DMS153 treated with DMSO at 0.1 percent for 48 hours (cell line): ENCODE measurements around the gene HOXA10.
A peak's percentile ranks its signal among the peaks of the same experiment; 100 is the strongest.

Experiments
- DNase-seq: peaks from one replicate; lab custom pipeline; 2025; ENCODE audit not compliant: unreplicated experiment; lab: John Stamatoyannopoulos, UW

Gene HOXA10

GRCh38 chr7:27180431-27181420 is 6.6 kb upstream of the HOXA10 start:
- no peak for DNase-seq

- peak; percentile 41 for DNase-seq
Measured at GRCh38 chr7:27179503-27180430, 5.6 kb upstream of the HOXA10 start.

DNA sequence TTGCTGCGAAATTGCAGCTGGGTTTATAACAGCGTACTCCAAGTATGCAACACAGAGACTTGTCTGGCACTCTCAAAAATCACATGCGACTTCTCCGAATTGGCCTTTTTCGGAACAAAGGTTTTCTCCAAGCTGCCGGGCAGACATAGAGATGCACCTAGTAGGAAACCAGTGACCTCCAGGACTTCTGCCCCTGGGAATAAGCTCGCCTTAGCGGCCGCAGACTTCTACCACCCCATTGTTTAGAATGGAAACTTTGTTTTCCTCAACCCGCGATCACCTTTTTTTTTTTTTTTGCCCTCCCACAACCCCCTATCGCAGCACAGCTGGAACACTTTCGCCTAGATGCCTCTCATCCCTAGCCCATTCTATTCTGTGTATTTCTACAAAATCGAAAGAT is 4.9 kb upstream of the HOXA10 start:
- DNase-seq, result no peak

- DNase-seq, result no peak
Measured at GRCh38 chr7:27178366-27178765, 4.2 kb upstream of the HOXA10 start.

GRCh38 chr7:27177795-27178320 is 3.7 kb upstream of the HOXA10 start:
- no peak for DNase-seq

- DNase-seq, result no peak
Measured at GRCh38 chr7:27176962-27177794, 3.1 kb upstream of the HOXA10 start.

DNA sequence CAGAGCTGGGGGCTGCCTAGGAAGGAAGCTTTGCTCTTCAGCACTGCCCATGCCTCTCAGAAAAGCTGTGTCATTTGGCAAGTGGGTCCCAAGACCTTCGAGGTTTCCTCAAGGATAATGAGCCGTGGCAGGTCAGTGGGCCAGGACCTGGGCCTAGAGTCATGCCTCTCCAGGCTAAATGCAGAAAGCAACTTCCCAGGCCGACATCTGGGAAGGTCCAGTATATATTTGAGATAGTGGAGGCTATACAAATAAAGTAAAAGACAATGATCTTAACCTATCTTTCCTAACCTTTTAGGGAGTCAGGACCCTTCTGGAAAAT is 2.4 kb upstream of the HOXA10 start:
- no peak for DNase-seq

DNA sequence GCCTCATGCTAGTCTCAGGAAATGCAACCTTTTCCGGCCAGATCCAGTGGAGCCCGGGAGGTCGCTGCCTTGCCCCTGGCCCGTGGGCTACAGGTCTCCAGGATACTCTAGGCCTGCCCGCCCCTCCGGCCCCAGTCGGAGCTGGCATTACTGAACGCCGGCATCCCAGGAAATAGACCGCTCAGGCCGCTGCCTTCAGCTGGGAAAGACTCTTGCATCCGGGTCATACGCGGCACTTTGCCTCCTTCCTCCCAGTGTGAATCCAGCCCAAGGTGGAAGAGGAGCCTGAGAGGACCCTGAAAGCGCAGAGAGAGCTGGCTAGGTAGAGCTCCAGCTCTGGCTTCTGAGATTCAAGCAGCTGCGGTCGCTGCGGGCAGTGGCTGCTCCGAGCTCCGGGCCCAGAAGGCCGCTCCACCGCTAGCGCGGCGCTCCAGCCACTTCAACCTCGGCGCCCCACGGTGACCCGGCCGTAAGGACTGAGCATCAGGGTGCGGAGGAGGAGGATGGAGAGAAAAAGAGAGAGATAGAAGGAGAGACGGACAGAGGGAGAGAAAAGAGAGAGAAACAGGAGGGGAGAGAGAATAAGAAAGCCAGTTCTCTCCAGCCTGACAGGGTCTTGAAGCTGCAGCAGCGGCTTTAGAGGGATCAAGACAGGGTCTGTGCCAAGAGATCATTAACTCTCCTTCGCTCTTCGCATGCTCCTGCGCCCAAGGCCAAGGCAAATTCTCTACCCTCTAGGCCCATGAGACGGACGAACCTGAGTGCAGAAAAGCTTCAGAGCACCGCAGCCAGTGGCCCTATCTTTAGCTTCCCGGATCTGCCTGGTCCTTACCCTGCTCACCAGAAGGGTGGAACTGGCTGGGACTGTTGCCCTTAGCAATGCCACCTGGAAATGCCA is 1.8 kb upstream of the HOXA10 start:
- no peak for DNase-seq

GRCh38 chr7:27174874-27175625 is 930 bp upstream of the HOXA10 start:
- no peak for DNase-seq

- peak; percentile 59 for DNase-seq
Measured at GRCh38 chr7:27173511-27173955, 587 bp downstream of the HOXA10 start.

DNA sequence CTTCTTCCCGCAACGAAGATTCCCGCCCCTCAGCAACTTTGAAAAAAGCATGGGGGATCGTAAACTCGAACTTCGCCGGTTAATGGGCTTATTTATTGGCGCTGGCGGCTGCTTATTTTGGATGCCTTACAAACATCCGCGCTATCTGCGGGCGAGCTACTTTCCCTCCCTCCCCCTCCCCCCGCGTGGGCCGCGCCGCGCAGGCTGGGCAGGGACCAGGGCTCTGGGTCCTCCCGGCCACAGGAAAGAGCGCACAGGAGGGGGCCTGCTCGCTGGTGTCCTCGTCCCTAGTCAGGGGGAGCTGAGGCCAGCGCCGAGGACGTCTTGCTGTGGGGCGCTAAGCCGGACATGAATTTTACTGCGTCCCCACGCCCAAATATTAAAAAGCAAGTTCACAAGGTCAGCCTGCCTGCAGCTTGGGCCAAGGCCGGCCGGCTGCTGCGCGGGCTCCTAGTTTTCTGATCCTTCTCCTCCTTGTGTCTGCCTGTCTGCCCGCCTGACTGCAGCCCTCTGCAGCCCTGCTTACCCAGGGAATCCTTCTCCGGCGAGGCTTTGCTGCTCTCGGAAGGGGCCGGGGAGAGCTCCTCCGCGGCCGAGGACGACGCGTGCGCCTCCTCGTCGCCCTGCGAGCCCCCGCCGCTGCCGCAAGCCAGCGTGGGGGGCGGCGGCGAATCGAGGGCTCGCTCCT is 1.2 kb downstream of the HOXA10 start:
- DNase-seq, result peak; percentile 59

DNA sequence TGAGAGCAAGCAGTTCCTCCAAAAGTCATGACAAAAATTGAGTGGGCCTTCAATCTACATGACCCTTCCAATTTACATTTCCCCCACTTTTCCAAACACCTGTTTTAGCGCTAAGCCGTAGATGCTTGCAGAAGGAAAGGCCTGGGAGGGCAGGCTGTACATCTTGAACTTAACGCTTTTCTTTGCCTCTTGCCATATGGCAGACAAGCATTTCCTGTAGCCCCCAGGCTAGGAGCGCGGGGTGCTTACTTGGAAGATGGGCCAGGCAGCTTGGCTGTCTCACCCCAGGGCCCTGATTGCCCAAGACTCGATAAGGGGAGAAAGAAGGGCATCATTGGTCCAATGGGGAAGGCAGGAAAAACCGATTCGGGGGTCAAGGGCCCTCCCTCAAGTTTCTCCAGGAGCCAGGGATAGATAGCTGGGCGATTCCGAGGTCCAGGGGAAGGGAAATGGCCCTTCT is 1.8 kb downstream of the HOXA10 start:
- DNase-seq, result no peak

DNA sequence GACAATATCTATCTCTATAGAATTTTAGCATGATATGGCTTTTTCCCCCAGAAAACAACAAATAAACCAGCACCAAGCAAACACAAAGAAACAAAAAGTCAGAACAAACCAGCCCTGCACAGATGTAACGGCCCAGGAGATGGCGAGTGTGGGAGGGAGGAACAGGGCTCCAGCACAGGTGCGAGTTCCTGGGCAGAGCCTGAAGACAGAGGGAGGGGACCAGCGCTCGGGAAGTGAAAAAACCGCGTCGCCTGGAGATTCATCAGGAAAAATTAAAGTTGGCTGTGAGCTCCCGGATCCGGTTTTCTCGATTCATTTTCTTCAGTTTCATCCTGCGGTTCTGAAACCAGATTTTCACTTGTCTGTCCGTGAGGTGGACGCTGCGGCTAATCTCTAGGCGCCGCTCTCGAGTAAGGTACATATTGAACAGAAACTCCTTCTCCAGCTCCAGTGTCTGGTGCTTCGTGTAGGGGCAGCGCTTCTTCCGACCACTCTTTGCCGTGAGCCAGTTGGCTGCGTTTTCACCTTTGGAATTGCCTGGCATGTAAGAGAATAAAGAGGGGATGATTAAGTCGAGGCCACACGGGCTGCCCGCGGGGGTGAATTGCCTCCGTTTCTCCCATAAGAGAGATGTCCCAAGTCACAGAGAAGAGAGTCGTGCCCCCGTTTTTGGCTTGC is 2.3 kb downstream of the HOXA10 start:
- DNase-seq, result peak; percentile 72

DNA sequence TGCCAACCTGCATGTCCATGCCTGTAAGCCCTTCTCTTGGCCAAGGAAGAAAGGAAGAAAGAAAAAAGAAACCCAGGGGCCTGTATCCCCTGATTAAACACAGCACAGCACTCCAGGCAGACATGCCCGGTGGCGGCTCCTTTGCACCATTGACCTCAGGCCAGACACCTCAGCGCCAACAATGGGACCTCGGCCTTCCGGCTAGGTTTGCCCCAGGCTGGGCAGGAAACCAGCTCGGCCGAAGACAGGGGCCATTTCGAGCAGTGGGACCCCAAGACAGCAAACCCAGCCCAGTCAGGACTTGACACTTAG is 2.8 kb downstream of the HOXA10 start:
- peak; percentile 59 for DNase-seq

GRCh38 chr7:27170426-27171324 is 3.4 kb downstream of the HOXA10 start:
- peak; percentile 77 for DNase-seq

GRCh38 chr7:27169658-27170425 is 4.3 kb downstream of the HOXA10 start:
- DNase-seq, result peak; percentile 81
